ENCODE data around the gene PRKCB. TPM values are rescaled to one million over a fixed set of nuclear protein-coding genes. Genes with fewer than 3 reads are reported as not detected.

Gene PRKCB
- total and polyA plus RNA-seq, 9 donors = 0.38 to 5.0 (median 1.2) TPM

DNA sequence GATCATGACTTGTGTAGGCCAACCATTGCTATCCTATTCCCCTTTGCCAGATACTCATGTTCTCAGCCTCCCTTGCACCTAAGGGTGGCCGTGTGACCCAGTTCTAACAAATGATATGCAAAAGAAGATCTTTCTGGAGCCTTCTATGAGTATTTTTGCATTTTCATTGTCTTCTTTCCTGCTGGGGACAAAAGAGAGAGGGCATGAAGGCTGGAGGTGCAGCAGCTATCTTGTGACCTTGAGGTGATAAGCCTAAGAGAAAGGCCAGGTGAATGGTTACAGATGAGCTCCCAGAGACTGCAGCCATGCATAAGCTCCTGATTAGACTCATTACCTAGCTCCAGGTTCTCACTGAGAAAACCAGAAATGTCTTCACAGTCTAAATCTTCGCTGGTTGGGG lies 38.8 kb upstream of the PRKCB start:
- WGBS, 3 donors = 70 to 83% (median 82%) methylated on average over 2 of the region's 2 CpGs
- intact Hi-C loops (cut with DNase I) = no loop called here
- DNase-seq = no peak
- no peak overlapping the region for H3K4me3 ChIP-seq
- H3K9me3 ChIP-seq = no peaks in the 10 kb centered on the region
- H3K27me3 ChIP-seq = no peaks in the 10 kb centered on the region
- H3K4me1 ChIP-seq (ENCODE audit: insufficient read depth) = no peaks in the 10 kb centered on the region
- TF ChIP-seq, protein P1, sequence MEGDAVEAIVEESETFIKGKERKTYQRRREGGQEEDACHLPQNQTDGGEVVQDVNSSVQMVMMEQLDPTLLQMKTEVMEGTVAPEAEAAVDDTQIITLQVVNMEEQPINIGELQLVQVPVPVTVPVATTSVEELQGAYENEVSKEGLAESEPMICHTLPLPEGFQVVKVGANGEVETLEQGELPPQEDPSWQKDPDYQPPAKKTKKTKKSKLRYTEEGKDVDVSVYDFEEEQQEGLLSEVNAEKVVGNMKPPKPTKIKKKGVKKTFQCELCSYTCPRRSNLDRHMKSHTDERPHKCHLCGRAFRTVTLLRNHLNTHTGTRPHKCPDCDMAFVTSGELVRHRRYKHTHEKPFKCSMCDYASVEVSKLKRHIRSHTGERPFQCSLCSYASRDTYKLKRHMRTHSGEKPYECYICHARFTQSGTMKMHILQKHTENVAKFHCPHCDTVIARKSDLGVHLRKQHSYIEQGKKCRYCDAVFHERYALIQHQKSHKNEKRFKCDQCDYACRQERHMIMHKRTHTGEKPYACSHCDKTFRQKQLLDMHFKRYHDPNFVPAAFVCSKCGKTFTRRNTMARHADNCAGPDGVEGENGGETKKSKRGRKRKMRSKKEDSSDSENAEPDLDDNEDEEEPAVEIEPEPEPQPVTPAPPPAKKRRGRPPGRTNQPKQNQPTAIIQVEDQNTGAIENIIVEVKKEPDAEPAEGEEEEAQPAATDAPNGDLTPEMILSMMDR (IDR thresholded peaks at IDR 0.05) = no peak
- TF ChIP-seq POLR2A (IDR thresholded peaks at IDR 0.05) = no peak
- TF ChIP-seq EP300 (IDR thresholded peaks at IDR 0.05) = no peak
- no peaks in the 10 kb centered on the region for H3K36me3 ChIP-seq
- no peak overlapping the region for H3K27ac ChIP-seq

DNA sequence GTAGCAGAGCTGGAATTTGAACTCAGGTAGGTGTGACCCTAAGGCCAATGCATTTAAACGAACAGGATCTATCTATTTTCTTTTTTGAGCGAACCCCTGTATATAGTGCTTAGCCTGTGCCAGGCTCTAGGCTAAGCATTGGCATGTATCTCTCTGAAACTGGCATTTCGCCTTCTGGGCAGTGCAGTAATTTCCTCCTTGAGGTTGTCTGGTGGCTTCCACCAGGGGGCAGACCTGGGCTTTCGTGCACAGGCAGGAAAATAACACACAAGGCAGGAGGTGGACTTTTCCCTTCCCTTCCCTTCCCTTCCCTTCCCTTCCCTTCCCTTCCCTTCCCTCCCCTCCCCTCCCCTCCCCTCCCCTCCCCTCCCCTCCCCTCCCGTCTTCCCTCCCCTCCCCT lies 34.4 kb upstream of the PRKCB start:
- Histone ChIP-seq H3K4me3 (no peak overlapping the region), H3K27me3 (no peaks in the 10 kb centered on the region), H3K36me3 (no peaks in the 10 kb centered on the region), H3K27ac (no peak overlapping the region), H3K9me3 (no peaks in the 10 kb centered on the region), H3K4me1 (ENCODE audit: insufficient read depth) (no peaks in the 10 kb centered on the region)
- intact Hi-C loops (cut with DNase I) = loop anchor here in 1 of 4 donors (10.0 kb wide), 1 partner anchor 233 kb away; no protein-coding TSS in a partner anchor
- TF ChIP-seq, protein P1 (IDR thresholded peaks at IDR 0.05) = no peak
- no peak for TF ChIP-seq EP300 (IDR thresholded peaks at IDR 0.05)
- TF ChIP-seq POLR2A (IDR thresholded peaks at IDR 0.05) = no peak
- 16 to 23% (median 19%) methylated on average over 4 to 5 of the region's 5 CpGs for WGBS, 3 donors
- peak in 4 of 5 donors; percentile 19 to 54 (median 22) for DNase-seq

DNA sequence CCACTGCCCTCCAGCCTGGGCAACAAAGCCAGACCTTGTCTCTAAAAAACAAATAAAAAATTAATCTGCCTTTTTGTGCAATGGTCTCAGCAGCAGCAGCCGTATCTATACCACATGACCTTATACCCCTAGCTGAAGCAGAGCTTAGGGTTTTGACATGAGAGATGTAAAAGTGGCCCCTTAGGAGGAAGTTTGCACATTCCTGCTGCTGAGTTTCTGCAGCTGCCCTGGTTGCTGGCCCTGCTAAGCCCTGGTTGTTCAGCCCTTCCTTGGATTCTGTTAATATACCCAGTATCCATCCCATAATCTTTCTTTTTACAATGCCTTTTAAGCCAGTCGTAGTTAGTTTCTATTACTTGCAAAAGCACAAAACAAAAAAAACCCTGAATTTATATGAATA lies 33.0 kb upstream of the PRKCB start:
- WGBS, 3 donors = 13 to 19% (median 19%) methylated on average over 2 of the region's 2 CpGs
- no peak overlapping the region for H3K4me3 ChIP-seq
- DNase-seq = no peak

DNA sequence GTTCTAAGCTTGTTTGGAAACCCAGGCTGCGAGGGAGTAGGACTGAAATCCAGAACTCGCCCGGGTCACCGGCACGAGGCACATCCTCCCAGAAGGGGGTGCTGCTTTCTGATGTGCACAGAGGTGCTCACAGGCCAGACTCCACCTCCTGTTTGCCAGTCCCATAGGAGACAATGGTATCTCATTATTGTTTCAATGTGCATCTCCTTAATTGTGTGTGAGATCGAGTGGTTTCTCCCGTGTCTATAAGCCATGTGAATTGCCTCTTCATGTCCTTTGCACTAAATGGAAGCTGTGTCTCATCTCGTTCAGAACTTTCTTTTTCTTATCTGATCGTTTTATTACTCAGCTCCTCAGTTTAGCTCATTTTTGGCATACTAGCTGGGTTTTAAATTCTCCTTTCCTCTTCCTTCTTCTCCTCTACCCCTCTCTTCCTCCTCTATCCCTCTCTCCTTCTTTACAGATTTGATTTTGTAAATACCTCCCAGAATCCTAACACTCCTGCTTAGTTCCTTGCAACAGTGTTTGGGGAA lies 32.1 kb upstream of the PRKCB start:
- intact Hi-C loops (cut with DNase I) = loop anchor here in 1 of 4 donors (10.0 kb wide), 1 partner anchor 231 kb away; no protein-coding TSS in a partner anchor
- peak in 2 of 5 donors; percentile 15 to 36 for DNase-seq
- TF ChIP-seq POLR2A (IDR thresholded peaks at IDR 0.05) = no peak
- TF ChIP-seq, protein P1 (IDR thresholded peaks at IDR 0.05) = no peak
- no peak for TF ChIP-seq EP300 (IDR thresholded peaks at IDR 0.05)
- 3 to 4% (median 4%) methylated on average over 9 of the region's 9 CpGs for WGBS, 3 donors
- no peaks in the 10 kb centered on the region for H3K4me1 ChIP-seq (ENCODE audit: insufficient read depth)
- no peaks in the 10 kb centered on the region for H3K9me3 ChIP-seq
- no peak overlapping the region for H3K4me3 ChIP-seq
- no peaks in the 10 kb centered on the region for H3K27me3 ChIP-seq
- H3K27ac ChIP-seq = no peak overlapping the region
- no peaks in the 10 kb centered on the region for H3K36me3 ChIP-seq

More for the DNA sequence above, 33.0 kb upstream of the PRKCB start:
- H3K36me3 ChIP-seq = no peaks in the 10 kb centered on the region
- intact Hi-C loops (cut with DNase I) = loop anchor here in 1 of 4 donors (10.0 kb wide), 1 partner anchor 232 kb away; no protein-coding TSS in a partner anchor
- no peaks in the 10 kb centered on the region for H3K4me1 ChIP-seq (ENCODE audit: insufficient read depth)
- no peak overlapping the region for H3K27ac ChIP-seq
- no peaks in the 10 kb centered on the region for H3K9me3 ChIP-seq
- TF ChIP-seq, protein P1 (IDR thresholded peaks at IDR 0.05) = no peak
- TF ChIP-seq POLR2A (IDR thresholded peaks at IDR 0.05) = no peak
- no peak for TF ChIP-seq EP300 (IDR thresholded peaks at IDR 0.05)
- no peaks in the 10 kb centered on the region for H3K27me3 ChIP-seq

All from ovary (tissue), 9 donors.